Left forelimb (tissue), 1 donor: ENCODE results near the gene ZNF446.
"Not testable (repeated sequence)": the region's sequence is repeated elsewhere in the genome, so short reads cannot be mapped to it uniquely, and the experiment has no call there.

Experiments used
- DNase-seq: peaks from one replicate; pipeline ENCODE4 v3.0.0-alpha.2; 2018; ENCODE audit warnings: low spot score

The ZNF446 gene

GRCh38 chr19:58470837-58471543, 5.2 kb upstream of the ZNF446 start:
- DNase-seq: not testable (repeated sequence)

GRCh38 chr19:58471736-58472135, 4.4 kb upstream of the ZNF446 start:
- DNase-seq: no peak

- DNase-seq: no peak
Observed at GRCh38 chr19:58473775-58474174, 2.4 kb upstream of the ZNF446 start.

- DNase-seq: no peak
Observed at GRCh38 chr19:58474291-58474996, 1.7 kb upstream of the ZNF446 start.

- DNase-seq: no peak
Observed at GRCh38 chr19:58474997-58475713, 997 bp upstream of the ZNF446 start.

- no peak for DNase-seq
Observed at GRCh38 chr19:58476498-58477015, 405 bp downstream of the ZNF446 start.

GRCh38 chr19:58477130-58477529, 978 bp downstream of the ZNF446 start:
- no peak for DNase-seq

GRCh38 chr19:58477871-58478270, 1.7 kb downstream of the ZNF446 start:
- no peak for DNase-seq

GRCh38 chr19:58479303-58479702, 3.2 kb downstream of the ZNF446 start:
- no peak for DNase-seq

GRCh38 chr19:58479736-58480480, 3.8 kb downstream of the ZNF446 start:
- no peak for DNase-seq

- DNase-seq: no peak
Observed at GRCh38 chr19:58480481-58480830, 4.3 kb downstream of the ZNF446 start.

GRCh38 chr19:58480831-58481230, 4.7 kb downstream of the ZNF446 start:
- DNase-seq: no peak

GRCh38 chr19:58482372-58482771, 6.2 kb downstream of the ZNF446 start:
- DNase-seq: no peak

GRCh38 chr19:58483776-58484175, 7.6 kb downstream of the ZNF446 start:
- no peak for DNase-seq

GRCh38 chr19:58484349-58484748, 8.2 kb downstream of the ZNF446 start:
- DNase-seq: not testable (repeated sequence)

GRCh38 chr19:58491393-58491792, 15.2 kb downstream of the ZNF446 start:
- no peak for DNase-seq

- DNase-seq: no peak
Observed at GRCh38 chr19:58492265-58492664, 16.1 kb downstream of the ZNF446 start.

- no peak for DNase-seq
Observed at GRCh38 chr19:58497634-58498170, 21.6 kb downstream of the ZNF446 start.

- no peak for DNase-seq
Observed at GRCh38 chr19:58498316-58499020, 22.3 kb downstream of the ZNF446 start.

GRCh38 chr19:58499021-58499927, 23.1 kb downstream of the ZNF446 start:
- DNase-seq: peak; percentile 97
